K562 (cell line): Measurements from ENCODE around the gene POLK. TPM values are rescaled to one million over a fixed set of nuclear protein-coding genes. Genes with fewer than 3 reads are reported as not detected.

ENCODE experiments used
- ATAC-seq: fragments of 200-7000 bp; cut with Tn5 transposase; 3 replicates; pipeline ENCODE4 v1.9.1; 2020; ENCODE audit warnings: moderate library complexity
- BruUV-seq: library from RNA; stranded (reverse); fragments of 400-500 nt; replicated peaks from 2 replicates; lab custom pipeline; 2021; lab: Mats Ljungman, UMichigan
- CTCF ChIA-PET: fragments of 300-600 bp; formaldehyde crosslinking; extraction: SDS; loops from one replicate; lab custom pipeline; 2021; ENCODE audit warnings: low intra/inter-chr PET ratio; lab: Yijun Ruan, JAX
- POLR2A ChIA-PET: fragments of 300-600, 350-650 bp; sonication (Branson Sonifier 250); formaldehyde crosslinking; extraction: SDS; loops from one replicate; lab custom pipeline; 2021; ENCODE audit warnings: antibody characterized with exemption, inconsistent platforms; lab: Yijun Ruan, JAX
- DNase-seq, 4 experiments: peaks; one replicate each; pipeline versions ENCODE4 v3.0.0 to v3.0.0-alpha.2; 2011 to 2018; ENCODE audit warnings: low spot score in 3 of 4, mixed read lengths in 3 of 4; ENCODE audit errors: extremely low read depth in 1 of 4
- FAIRE-seq: peaks from 2 replicates; lab custom pipeline; 2011; peaks lifted over from hg19 to GRCh38; lab: Jason Lieb, UNC
- H2AFZ ChIP-seq: 2 replicates; pipeline ENCODE4 v1.6.0; 2011; ENCODE audit warnings: low read depth, low read length, control low read depth, inconsistent platforms
- H3K27ac ChIP-seq: fragments of 200-600 bp; 3 replicates; pipeline ENCODE4 v1.8.0; 2011; ENCODE audit warnings: low read depth, mild to moderate bottlenecking, control low read depth, inconsistent platforms, low read length, moderate library complexity, mixed read lengths; ENCODE audit errors: extremely low read depth
- H3K27me3 ChIP-seq, 2 experiments: fragments of 300-600 bp in 1 of 2; 2 replicates in 1 of 2; 3 replicates in 1 of 2; pipeline versions ENCODE4 v1.6.0 to v1.8.0; 2011; ENCODE audit warnings: inconsistent platforms in 2 of 2, low read length in 2 of 2, mild to moderate bottlenecking in 1 of 2, mixed read lengths in 1 of 2, moderate library complexity in 1 of 2; ENCODE audit not compliant: control insufficient read depth in 2 of 2, insufficient read depth in 2 of 2
- H3K36me3 ChIP-seq: fragments of 300-600 bp; 3 replicates; pipeline ENCODE4 v1.8.0; 2011; ENCODE audit warnings: mild to moderate bottlenecking, low read length, inconsistent platforms; ENCODE audit not compliant: control insufficient read depth, insufficient read depth
- H3K4me1 ChIP-seq, 2 experiments: fragments of 200-600 bp in 1 of 2; replicated peaks in 1 of 2; 2 replicates in 1 of 2; 3 replicates in 1 of 2; pipeline versions ENCODE4 v1.5.1 to v1.8.0; 2011; ENCODE audit warnings: inconsistent platforms in 2 of 2, low read length in 2 of 2, mild to moderate bottlenecking in 1 of 2, mixed read lengths in 1 of 2, moderate library complexity in 1 of 2; ENCODE audit not compliant: control insufficient read depth in 2 of 2, insufficient read depth in 2 of 2
- H3K4me2 ChIP-seq: 2 replicates; pipeline ENCODE4 v1.6.1; 2011; ENCODE audit warnings: low read length, control low read depth, inconsistent platforms, mixed read lengths; ENCODE audit not compliant: insufficient read depth
- H3K4me3 ChIP-seq: fragments of 200-600 bp; sonication (generic), shearing (Covaris generic); 2 replicates; pipeline ENCODE4 v1.5.1; 2016; ENCODE audit warnings: control low read depth, inconsistent platforms
- H3K79me2 ChIP-seq: fragments of 200-600 bp; 3 replicates; pipeline ENCODE4 v1.8.0; 2011; ENCODE audit warnings: low read length, inconsistent platforms; ENCODE audit not compliant: control insufficient read depth, insufficient read depth
- H3K9ac ChIP-seq, 2 experiments: 2 replicates each; pipeline versions ENCODE4 v1.6.0 to v1.6.1; 2011; ENCODE audit warnings: low read depth in 2 of 2, low read length in 2 of 2, control low read depth in 1 of 2, inconsistent platforms in 1 of 2, mild to moderate bottlenecking in 1 of 2, mixed read lengths in 1 of 2; ENCODE audit not compliant: insufficient read depth in 1 of 2
- H3K9me1 ChIP-seq: one replicate; pipeline ENCODE4 v1.6.0; 2011; ENCODE audit warnings: inconsistent platforms, mild to moderate bottlenecking, low read length, moderate library complexity; ENCODE audit not compliant: control insufficient read depth, insufficient read depth
- H3K9me3 ChIP-seq: replicated peaks from 2 replicates; pipeline ENCODE4 v1.5.1; 2011; ENCODE audit warnings: low read depth, low read length, inconsistent platforms; ENCODE audit not compliant: control insufficient read depth, insufficient read depth
- H4K20me1 ChIP-seq: replicated peaks from 2 replicates; pipeline ENCODE4 v1.6.1; 2011; ENCODE audit warnings: low read length, inconsistent platforms, mixed read lengths; ENCODE audit not compliant: control insufficient read depth, insufficient read depth
- CCNT2 ChIP-seq: IDR thresholded peaks from 2 replicates; pipeline ENCODE4 v1.6.1; 2011; ENCODE audit warnings: borderline replicate concordance, low read depth, mild to moderate bottlenecking, moderate library complexity, mixed read lengths, low read length; ENCODE audit not compliant: insufficient read length; ENCODE audit errors: extremely low read depth
- CHD4 ChIP-seq: fragments of 200-600 bp; sonication (generic); IDR thresholded peaks from 3 replicates; pipeline ENCODE4 v1.6.1; 2012; ENCODE audit warnings: low read depth, mild to moderate bottlenecking, mixed read lengths, low read length, inconsistent platforms; ENCODE audit not compliant: insufficient read depth, insufficient replicate concordance, poor library complexity, severe bottlenecking
- CHD7 ChIP-seq: fragments of 200-600 bp; sonication (generic); IDR thresholded peaks from one replicate; pipeline ENCODE4 v1.6.1; 2012; ENCODE audit warnings: mild to moderate bottlenecking, low read depth, low read length, inconsistent platforms
- E2F5 ChIP-seq: sonication (generic); formaldehyde crosslinking; IDR thresholded peaks from 2 replicates; pipeline ENCODE4 v1.8.0; 2022; ENCODE audit warnings: mild to moderate bottlenecking, missing genetic modification reagents
- MIER1 ChIP-seq: fragments of 450-650 bp; IDR thresholded peaks from 2 replicates; pipeline ENCODE4 v1.6.1; 2016; ENCODE audit warnings: antibody characterized with exemption, mild to moderate bottlenecking, low read depth
- RAD51 ChIP-seq: fragments of 450-650 bp; IDR thresholded peaks from 2 replicates; pipeline ENCODE4 v1.7.1; 2016; ENCODE audit warnings: low read depth, mild to moderate bottlenecking, borderline replicate concordance
- ZEB2 ChIP-seq: fragments of 450-650 bp; IDR thresholded peaks from 2 replicates; pipeline ENCODE4 v1.6.1; 2016
- ZNF324 ChIP-seq: fragments of 250-450 bp; sonication (Bioruptor Pico); IDR thresholded peaks from 2 replicates; pipeline ENCODE4 v1.4.0; 2020; ENCODE audit warnings: mild to moderate bottlenecking
- ZNF384 ChIP-seq: IDR thresholded peaks from 2 replicates; pipeline ENCODE4 v1.6.1; 2012; ENCODE audit warnings: low read depth, low read length, improper control_type of control experiment
- ZNF512 ChIP-seq: IDR thresholded peaks from 2 replicates; pipeline ENCODE4 v1.6.1; 2016; ENCODE audit warnings: missing genetic modification characterization, missing compliant biosample characterization
- in situ Hi-C: fragments of 300-500 bp; cut with MboI; formaldehyde crosslinking; loops from 4 replicates; pipeline ENCODE4 v1.15.0; 2018; ENCODE audit warnings: inconsistent platforms, mixed read lengths
- intact Hi-C: fragments of 100-400 bp; cut with micrococcal nuclease; formaldehyde crosslinking; loops from 2 replicates; pipeline ENCODE4 v1.14.2; 2022
- polyA plus RNA-seq, 8 experiments: library from polyadenylated mRNA; depleted of rRNA in 4 of 8; stranded (reverse) in 5 of 8; unstranded in 3 of 8; fragments of >200 nt; fragmentation: Nextera tagmentation in 2 of 8; fragmentation: Illumina TruSeq in 1 of 8; extraction: Ambion mirVana in 2 of 8; extraction: Trizol in 1 of 8; gene quantifications; 2 replicates each; pipeline versions ENCODE4 v1.2.1 to v1.2.3, GENCODE V29; 2011 to 2014; ENCODE audit warnings: inconsistent platforms in 1 of 8, missing spikeins in 1 of 8
- total RNA-seq, 7 experiments: library from RNA; depleted of rRNA in 6 of 7; stranded (reverse); fragments of >200 nt in 6 of 7; fragmentation: Illumina TruSeq in 2 of 7; extraction: Trizol in 2 of 7; gene quantifications; 2 replicates each; pipeline versions ENCODE4 v1.2.1 to v1.2.3, GENCODE V29; 2011 to 2021; ENCODE audit warnings: low replicate concordance in 1 of 7

The POLK gene
- total and polyA plus RNA-seq, 9 of the 15 experiments (the other 6 are each of a cell fraction or from before 2014, with no cell fraction given): 6.1 to 31.6 (median 16.5) TPM

GRCh38 chr5:75640395-75640794, 128.7 kb downstream of the POLK start:
- in situ Hi-C loops: no loop called here
- intact Hi-C loops: no loop called here
- H2AFZ ChIP-seq: no peak overlapping the region
- H3K27me3 ChIP-seq: no peaks in the 10 kb centered on the region
- POLR2A ChIA-PET: no interaction called here
- H3K36me3 ChIP-seq: no peaks in the 10 kb centered on the region
- ATAC-seq: no peak
- H3K9me1 ChIP-seq: no peaks in the 10 kb centered on the region
- FAIRE-seq: no peak
- no peaks in the 10 kb centered on the region for H3K9me3 ChIP-seq
- no peak overlapping the region for H3K27ac ChIP-seq
- H3K4me2 ChIP-seq: no peak overlapping the region
- CTCF ChIA-PET: no interaction called here
- no peak overlapping the region for H3K9ac ChIP-seq
- BruUV-seq: no TSS peak
- no peaks in the 10 kb centered on the region for H3K4me1 ChIP-seq
- no peaks in the 10 kb centered on the region for H4K20me1 ChIP-seq
- H3K4me3 ChIP-seq: no peak overlapping the region
- no peak for TF ChIP-seq E2F5 (CRISPR knock-in tag)
- no peak for TF ChIP-seq ZNF324
- TF ChIP-seq ZEB2: no peak
- no peak for TF ChIP-seq CHD7
- no peak for TF ChIP-seq CHD4
- no peak for TF ChIP-seq RAD51
- TF ChIP-seq MIER1: no peak
- TF ChIP-seq CCNT2: no peak
- TF ChIP-seq ZNF512 (tag): no peak
- no peak for TF ChIP-seq ZNF384
- no peak for DNase-seq
- no peaks in the 10 kb centered on the region for H3K79me2 ChIP-seq
